ES-I3 (cell line): Measurements from ENCODE around the gene MAP3K9.
"Not testable (repeated sequence)": the region's sequence is repeated elsewhere in the genome, so short reads cannot be mapped to it uniquely, and the experiment has no call there.

Experiments
- H3K36me3 ChIP-seq: 2 replicates; pipeline ENCODE4 v1.6.1; 2013; ENCODE audit warnings: mild to moderate bottlenecking, low read length, control low read depth, moderate library complexity; ENCODE audit not compliant: insufficient read depth
- H3K4me1 ChIP-seq: 2 replicates; pipeline ENCODE4 v1.6.1; 2013; ENCODE audit warnings: mild to moderate bottlenecking, control low read depth, low read length; ENCODE audit not compliant: insufficient read depth
- H3K9ac ChIP-seq: 2 replicates; pipeline ENCODE4 v1.6.1; 2013; ENCODE audit warnings: low read depth, mild to moderate bottlenecking, low read length, moderate library complexity
- H3K9me3 ChIP-seq: 2 replicates; pipeline ENCODE4 v1.6.1; 2013; ENCODE audit warnings: mild to moderate bottlenecking, low read length, moderate library complexity; ENCODE audit not compliant: control insufficient read depth, insufficient read depth

The MAP3K9 gene

GRCh38 chr14:70714055-70714550, 95.2 kb downstream of the MAP3K9 start:
- Histone ChIP-seq H3K36me3 (no peaks in the 10 kb centered on the region), H3K9ac (no peak overlapping the region), H3K4me1 (peaks cover 24% of the 10 kb centered on the region), H3K9me3 (no peaks in the 10 kb centered on the region)

GRCh38 chr14:70713511-70713916, 95.8 kb downstream of the MAP3K9 start:
- peaks cover 25% of the 10 kb centered on the region for H3K4me1 ChIP-seq
- H3K9me3 ChIP-seq: no peaks in the 10 kb centered on the region
- H3K9ac ChIP-seq: no peak overlapping the region
- H3K36me3 ChIP-seq: no peaks in the 10 kb centered on the region

GRCh38 chr14:70713096-70713495, 96.2 kb downstream of the MAP3K9 start:
- H3K9ac ChIP-seq: no peak overlapping the region
- H3K36me3 ChIP-seq: no peaks in the 10 kb centered on the region
- H3K9me3 ChIP-seq: no peaks in the 10 kb centered on the region
- H3K4me1 ChIP-seq: peaks cover 30% of the 10 kb centered on the region

- H3K9me3 ChIP-seq: no peaks in the 10 kb centered on the region
- no peaks in the 10 kb centered on the region for H3K36me3 ChIP-seq
- peaks cover 44% of the 10 kb centered on the region for H3K4me1 ChIP-seq
- H3K9ac ChIP-seq: no peak overlapping the region
Observed at GRCh38 chr14:70711451-70711850, 97.9 kb downstream of the MAP3K9 start.

- Histone ChIP-seq H3K4me1 (peaks cover 53% of the 10 kb centered on the region), H3K36me3 (no peaks in the 10 kb centered on the region), H3K9me3 (no peaks in the 10 kb centered on the region), H3K9ac (no peak overlapping the region)
Observed at GRCh38 chr14:70709726-70710382, 99.5 kb downstream of the MAP3K9 start.

- Histone ChIP-seq H3K9me3 (no peaks in the 10 kb centered on the region), H3K4me1 (peaks cover 52% of the 10 kb centered on the region), H3K9ac (peak overlapping the region; percentile 15; the same call in 1 of the 2 replicates), H3K36me3 (no peaks in the 10 kb centered on the region)
Observed at GRCh38 chr14:70708717-70709570, 100.4 kb downstream of the MAP3K9 start.

GRCh38 chr14:70707138-70708038, 101.9 kb downstream of the MAP3K9 start:
- peaks cover 41% of the 10 kb centered on the region for H3K4me1 ChIP-seq
- no peak overlapping the region for H3K9ac ChIP-seq
- no peaks in the 10 kb centered on the region for H3K9me3 ChIP-seq
- no peaks in the 10 kb centered on the region for H3K36me3 ChIP-seq

- Histone ChIP-seq H3K36me3 (no peaks in the 10 kb centered on the region), H3K4me1 (peaks cover 41% of the 10 kb centered on the region), H3K9ac (no peak overlapping the region), H3K9me3 (no peaks in the 10 kb centered on the region)
Observed at GRCh38 chr14:70706177-70706576, 103.1 kb downstream of the MAP3K9 start.

GRCh38 chr14:70704960-70705359, 104.4 kb downstream of the MAP3K9 start:
- no peak overlapping the region for H3K9ac ChIP-seq
- H3K9me3 ChIP-seq: no peaks in the 10 kb centered on the region
- peaks cover 37% of the 10 kb centered on the region for H3K4me1 ChIP-seq
- no peaks in the 10 kb centered on the region for H3K36me3 ChIP-seq

GRCh38 chr14:70703621-70704168, 105.6 kb downstream of the MAP3K9 start:
- H3K9ac ChIP-seq, H3K36me3 ChIP-seq, H3K9me3 ChIP-seq: not testable (repeated sequence)
- H3K4me1 ChIP-seq: peaks cover 27% of the 10 kb centered on the region

GRCh38 chr14:70702161-70702560, 107.2 kb downstream of the MAP3K9 start:
- peaks cover 22% of the 10 kb centered on the region for H3K4me1 ChIP-seq
- H3K36me3 ChIP-seq: no peaks in the 10 kb centered on the region
- H3K9ac ChIP-seq: no peak overlapping the region
- no peaks in the 10 kb centered on the region for H3K9me3 ChIP-seq

GRCh38 chr14:70701610-70702009, 107.7 kb downstream of the MAP3K9 start:
- no peaks in the 10 kb centered on the region for H3K9me3 ChIP-seq
- H3K36me3 ChIP-seq: no peaks in the 10 kb centered on the region
- no peak overlapping the region for H3K9ac ChIP-seq
- H3K4me1 ChIP-seq: peaks cover 19% of the 10 kb centered on the region

GRCh38 chr14:70700955-70701585, 108.2 kb downstream of the MAP3K9 start:
- Histone ChIP-seq H3K9me3 (no peaks in the 10 kb centered on the region), H3K36me3 (no peaks in the 10 kb centered on the region), H3K4me1 (peaks cover 14% of the 10 kb centered on the region), H3K9ac (no peak overlapping the region)
